ENCODE measurements around the gene BSG.
"Not testable (repeated sequence)": the region's sequence is repeated elsewhere in the genome, so short reads cannot be mapped to it uniquely, and the experiment has no call there.

Gene BSG

DNA sequence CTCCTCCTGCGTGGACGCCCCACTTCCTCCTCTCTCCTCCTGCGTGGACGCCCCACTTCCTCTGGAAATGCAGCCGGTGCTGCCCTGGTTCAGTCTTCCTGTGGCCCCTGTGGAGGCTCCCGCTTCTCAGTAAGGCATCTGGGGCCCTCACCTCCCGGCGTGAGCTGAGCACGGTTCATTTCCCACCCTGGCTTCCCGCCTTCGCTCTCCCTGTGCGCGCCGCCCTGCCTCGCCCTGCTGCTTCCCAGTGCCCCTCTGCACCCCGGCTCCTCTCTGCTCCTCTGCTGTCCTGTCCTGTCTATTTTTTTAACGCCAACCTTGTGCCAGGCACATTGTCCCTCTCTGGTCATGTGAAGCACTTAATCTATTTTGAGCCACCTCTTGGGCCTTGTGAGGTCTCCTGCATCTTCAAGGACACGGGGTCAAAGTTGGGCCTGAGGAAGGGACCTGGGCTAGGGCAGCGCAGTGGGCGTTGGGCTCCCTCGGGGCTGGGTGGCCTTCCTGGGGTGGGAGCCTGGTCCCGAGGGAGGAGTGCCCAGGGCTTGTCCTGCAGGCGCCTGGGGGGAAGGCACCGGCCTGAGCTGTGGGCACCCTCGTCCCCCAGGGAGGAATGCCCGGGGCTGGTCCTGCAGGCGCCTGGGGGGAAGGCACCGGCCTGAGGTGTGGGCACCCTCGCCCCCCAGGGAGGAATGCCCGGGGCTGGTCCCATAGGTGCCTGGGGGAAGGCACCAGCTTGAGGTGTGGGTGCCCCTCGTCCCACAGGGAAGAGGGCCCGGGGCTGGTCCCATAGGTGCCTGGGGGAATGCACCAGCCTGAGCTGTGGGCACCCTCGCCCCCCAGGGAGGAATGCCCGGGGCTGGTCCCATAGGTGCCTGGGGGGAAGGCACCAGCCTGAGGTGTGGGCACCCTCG, 30.2 kb downstream of the BSG start:
- DNase-seq (ENCODE audit: low read depth in 2 of 3, low spot score in 2 of 3), result no peak

DNA sequence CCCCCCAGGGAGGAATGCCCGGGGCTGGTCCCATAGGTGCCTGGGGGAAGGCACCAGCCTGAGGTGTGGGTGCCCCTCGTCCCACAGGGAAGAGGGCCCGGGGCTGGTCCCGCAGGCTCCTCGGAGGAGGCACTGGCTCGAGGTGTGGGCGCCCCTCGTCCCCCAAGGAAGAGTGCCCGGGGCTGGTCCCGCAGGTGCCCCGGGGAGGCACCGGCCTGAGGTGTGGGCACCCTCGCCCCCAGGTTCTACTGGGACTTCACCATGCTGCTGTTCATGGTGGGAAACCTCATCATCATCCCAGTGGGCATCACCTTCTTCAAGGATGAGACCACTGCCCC, 30.9 kb downstream of the BSG start:
- not testable (repeated sequence) for DNase-seq (ENCODE audit: low read depth in 2 of 3, low spot score in 2 of 3)

DNA sequence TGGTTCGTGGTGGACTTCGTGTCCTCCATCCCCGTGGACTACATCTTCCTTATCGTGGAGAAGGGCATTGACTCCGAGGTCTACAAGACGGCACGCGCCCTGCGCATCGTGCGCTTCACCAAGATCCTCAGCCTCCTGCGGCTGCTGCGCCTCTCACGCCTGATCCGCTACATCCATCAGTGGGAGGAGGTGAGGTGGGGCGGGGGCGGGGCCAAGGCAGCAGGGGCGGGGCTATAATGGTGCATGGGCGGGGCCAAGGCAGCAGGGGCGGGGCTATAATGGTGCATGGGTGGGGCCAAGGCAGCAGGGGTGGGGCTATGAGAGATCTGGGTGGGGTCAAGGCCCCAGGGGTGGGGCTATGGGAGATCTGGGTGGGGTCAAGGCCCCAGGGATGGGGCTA, 31.4 kb downstream of the BSG start:
- peak in 1 of 3 experiments; percentile 35 for DNase-seq (ENCODE audit: low read depth in 2 of 3, low spot score in 2 of 3)

DNA sequence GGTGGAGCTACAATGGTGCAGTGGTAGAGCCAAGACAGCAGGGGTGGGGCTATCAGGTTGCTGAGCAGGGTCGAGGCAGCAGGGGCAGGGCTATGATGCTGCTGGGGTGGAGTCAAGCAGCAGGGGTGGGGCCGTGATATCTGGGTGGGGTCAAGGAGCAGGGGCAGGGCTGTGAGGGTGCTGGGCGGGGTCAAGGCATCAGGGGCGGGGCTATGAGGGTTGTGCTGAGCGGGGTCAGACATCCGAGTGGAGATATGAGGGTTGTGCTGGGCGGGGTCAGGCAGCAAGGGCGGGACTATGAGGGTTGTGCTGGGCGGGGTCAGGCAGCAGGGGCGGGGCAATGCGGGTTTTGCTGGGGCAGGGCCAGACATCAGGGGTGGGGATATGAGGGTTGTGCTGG, 32.0 kb downstream of the BSG start:
- peak in 2 of 3 experiments; percentile 32 to 47 for DNase-seq (ENCODE audit: low read depth in 2 of 3, low spot score in 2 of 3)

DNA sequence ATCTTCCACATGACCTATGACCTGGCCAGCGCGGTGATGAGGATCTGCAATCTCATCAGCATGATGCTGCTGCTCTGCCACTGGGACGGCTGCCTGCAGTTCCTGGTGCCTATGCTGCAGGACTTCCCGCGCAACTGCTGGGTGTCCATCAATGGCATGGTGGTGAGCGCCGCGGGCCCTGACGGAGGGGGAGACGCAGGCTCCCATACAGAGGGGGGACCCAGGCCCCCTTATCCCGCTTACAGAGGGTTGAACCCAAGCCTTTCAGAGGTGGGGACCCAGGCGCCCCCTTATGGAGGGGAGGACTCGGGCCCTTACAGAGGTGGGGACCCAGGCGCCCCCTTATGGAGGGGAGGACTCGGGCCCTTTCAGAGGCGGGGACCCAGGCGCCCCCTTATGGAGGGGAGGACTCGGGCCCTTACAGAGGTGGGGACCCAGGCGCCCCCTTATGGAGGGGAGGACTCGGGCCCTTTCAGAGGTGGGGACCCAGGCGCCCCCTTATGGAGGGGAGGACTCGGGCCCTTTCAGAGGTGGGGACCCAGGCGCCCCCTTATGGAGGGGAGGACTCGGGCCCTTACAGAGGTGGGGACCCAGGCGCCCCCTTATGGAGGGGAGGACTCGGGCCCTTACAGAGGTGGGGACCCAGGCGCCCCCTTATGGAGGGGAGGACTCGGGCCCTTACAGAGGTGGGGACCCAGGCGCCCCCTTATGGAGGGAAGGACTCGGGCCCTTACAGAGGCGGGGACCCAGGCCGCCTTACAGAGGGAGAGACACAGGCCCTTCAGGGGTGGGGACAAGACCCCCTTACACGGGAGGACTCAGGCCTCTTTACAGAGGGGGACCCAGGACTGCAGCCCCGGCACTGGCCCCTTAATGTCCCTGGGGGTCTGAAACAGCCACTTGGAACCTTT, 32.9 kb downstream of the BSG start:
- peak in 2 of 3 experiments; percentile 20 to 31 for DNase-seq (ENCODE audit: low read depth in 2 of 3, low spot score in 2 of 3)

DNA sequence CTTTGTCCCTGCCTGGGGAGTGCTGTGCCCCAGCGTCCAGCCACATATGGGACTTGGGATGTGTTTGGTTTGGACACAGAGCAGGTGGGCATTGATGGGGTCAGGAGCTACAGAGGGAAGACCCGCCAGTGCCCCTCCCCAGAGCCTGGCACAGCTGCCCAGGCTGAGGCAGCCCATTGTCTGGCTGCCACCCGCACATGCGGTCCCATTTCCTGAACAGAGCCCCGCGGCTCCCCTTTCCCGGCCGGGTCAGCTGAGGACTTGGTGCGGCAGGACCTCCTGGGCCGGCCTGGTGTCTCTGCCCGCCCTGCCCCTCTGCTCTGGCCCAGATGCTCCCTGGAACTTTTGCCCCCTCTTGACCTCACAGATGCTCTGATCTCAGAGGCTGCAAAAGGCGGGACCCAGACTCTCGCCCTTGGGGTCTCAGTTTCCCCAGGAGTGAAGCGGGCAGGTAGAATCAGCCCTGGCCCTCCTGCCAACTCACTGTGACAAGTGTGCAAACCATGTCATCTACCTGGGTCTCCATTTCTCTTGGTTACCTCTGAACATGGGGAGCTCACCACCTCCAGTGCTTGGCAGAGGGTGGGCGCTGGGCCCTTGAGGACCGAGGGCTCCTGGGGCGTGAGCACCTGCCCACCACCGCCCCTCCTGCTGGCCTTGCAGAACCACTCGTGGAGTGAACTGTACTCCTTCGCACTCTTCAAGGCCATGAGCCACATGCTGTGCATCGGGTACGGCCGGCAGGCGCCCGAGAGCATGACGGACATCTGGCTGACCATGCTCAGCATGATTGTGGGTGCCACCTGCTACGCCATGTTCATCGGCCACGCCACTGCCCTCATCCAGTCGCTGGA, 35.1 kb downstream of the BSG start:
- DNase-seq (ENCODE audit: low read depth in 2 of 3, low spot score in 2 of 3), result no peak

DNA sequence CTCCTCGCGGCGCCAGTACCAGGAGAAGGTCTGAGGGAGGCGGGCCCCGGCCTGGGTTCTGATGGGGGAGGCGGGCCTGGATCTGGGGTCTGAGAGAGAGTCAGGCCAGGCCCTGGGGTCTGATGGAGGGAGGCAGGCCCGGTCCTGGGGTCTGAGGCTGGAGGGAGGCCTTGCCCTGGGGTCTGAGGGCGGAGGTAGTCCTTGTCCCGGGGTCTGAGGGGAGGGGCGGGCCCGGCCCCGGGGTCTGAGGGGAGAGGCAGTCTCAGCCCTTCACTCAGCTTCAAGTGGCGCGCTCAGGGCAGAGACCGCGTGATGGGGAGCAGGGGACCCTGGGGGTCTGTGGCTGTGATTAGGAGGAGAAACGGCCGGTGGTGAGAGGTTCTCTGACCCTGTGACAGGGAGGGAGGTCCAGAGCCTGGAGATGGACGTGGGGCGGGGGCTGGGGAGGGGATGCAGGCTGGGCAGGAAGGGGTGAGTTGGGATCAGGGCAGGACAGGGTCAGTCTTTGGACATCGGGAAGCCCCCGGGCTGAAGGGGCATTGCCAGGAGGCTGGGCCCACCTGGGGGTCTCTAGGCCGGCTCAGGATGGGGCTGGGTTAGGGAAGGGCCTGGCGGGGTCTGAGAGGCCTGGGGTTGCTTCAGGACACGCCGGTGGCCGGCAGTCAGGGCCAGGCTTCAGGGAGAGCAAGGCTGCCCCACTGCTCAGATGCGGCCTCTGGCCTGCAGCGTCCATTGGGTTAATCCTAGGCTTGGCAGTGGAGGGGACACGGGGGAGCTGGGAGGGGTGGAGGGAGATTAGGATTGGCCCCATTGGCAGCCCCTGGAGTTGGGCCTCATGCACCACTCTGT, 36.0 kb downstream of the BSG start:
- DNase-seq (ENCODE audit: low read depth in 2 of 3, low spot score in 2 of 3), result no peak

DNA sequence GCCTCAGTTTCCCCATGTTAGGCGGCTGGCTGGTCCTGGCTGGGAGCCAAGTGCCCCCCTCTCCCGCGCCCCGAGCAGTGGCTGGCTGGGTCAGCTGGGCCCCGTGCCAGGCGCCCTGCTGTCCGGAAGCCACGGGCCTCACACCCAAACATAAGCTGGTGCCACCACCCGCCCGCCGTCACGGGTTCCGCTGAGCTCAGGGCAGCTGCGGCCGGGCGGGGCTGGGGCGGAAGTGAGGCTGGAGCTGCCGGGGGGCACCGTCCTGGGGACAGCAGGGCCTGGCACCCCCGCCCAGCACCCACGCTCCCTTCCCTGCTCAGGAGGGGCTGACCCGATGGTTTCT, 36.6 kb downstream of the BSG start:
- no peak for DNase-seq (ENCODE audit: low read depth in 2 of 3, low spot score in 2 of 3)

DNA sequence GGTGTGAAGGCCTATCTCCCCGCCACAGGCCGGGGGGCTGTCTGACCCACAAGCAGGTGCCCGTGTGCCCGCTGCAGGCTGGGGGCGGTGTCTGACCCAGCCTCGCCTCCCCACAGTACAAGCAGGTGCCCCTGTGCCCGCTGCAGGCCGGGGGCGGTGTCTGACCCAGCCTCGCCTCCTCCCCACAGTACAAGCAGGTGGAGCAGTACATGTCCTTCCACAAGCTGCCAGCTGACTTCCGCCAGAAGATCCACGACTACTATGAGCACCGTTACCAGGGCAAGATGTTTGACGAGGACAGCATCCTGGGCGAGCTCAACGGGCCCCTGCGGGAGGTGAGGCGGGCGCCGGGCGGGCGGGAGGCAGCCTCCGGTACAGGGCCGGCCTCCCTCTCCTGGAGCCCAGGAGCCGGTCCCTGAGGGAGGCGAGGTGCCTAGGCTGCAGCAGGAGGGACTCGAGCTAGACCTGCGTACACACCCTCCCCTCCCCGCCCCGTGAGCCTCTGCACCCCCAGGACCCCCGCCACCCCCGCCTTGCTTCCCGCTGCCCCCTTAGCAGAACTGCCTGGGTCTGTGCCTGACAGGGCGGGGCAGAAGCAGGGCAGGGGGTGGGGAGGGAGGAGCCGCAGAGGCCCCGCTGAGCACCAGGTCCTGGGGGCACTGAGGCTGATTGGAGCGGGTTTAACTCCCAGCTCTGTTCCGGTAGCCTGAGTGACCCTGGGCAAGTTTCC, 37.8 kb downstream of the BSG start:
- no peak for DNase-seq (ENCODE audit: low read depth in 2 of 3, low spot score in 2 of 3)

DNA sequence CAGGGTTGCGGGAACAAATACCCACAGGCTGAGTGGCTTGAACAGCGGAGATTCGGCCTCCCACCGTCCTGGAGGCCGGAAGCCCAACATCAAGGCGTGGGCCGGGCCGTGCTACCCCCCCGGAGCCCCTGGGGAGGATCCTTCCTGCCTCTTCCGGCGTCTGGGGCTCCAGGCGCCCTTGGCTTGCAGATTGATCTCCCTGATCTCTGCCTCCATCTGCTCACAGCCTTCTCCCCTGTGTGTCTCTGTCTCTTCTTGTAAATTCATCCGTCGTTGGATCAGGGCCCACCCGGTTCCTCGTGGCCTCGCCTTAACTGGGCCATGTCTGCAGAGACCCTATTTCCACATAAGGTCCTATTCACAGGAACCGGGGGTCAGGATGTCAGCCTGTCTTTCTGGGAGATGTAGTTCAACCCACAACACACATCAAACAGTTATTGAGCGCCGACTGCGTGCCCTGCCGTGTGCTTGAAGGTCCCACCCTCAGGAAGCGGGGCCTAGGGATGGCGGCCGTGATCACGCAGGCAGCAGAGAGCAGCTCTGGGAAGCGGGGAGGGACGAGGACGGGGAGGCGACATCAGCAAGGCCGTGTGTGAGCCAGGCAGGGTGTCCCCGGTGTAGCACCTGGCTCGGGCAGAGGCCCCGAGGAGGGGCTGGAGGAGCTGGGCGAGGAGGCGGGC, 38.5 kb downstream of the BSG start:
- peak in 2 of 3 experiments; percentile 39 to 44 for DNase-seq (ENCODE audit: low read depth in 2 of 3, low spot score in 2 of 3)

DNA sequence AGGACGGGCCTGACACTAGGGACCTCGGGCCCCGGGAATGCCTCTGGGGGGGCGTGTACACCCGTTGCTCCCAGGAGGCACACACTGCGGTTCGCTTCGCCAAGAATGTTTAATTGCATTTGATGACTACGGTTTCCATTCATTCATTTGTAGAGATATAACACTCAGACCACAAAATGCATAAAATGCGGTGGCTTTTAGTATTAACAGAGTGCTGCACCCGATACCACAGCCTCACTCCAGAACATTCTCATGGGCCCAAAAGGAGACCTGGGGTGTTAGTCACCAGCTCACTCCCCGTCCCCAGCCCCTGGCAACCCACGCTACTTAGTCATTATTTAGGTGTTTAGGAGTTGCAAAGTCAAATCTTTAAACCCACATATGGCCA, 39.1 kb downstream of the BSG start:
- peak in 2 of 3 experiments; percentile 38 to 56 for DNase-seq (ENCODE audit: low read depth in 2 of 3, low spot score in 2 of 3)

DNA sequence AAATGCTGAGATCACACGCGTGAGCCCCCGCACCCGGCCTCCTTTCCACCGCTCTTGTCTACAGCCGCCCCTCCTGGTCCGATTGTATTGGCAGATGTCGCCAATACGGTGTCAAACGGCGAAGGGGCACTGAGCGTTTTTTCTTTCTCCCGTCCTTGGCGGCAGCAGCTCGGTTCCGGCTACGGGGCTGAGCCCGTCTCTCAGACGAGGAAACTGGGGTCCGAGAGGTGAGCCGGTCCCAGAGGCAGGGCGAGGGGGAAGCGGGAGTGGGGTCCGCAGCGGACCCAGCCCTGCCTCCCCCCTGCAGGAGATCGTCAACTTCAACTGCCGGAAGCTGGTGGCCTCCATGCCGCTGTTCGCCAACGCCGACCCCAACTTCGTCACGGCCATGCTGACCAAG, 40.5 kb downstream of the BSG start:
- no peak for DNase-seq (ENCODE audit: low read depth in 2 of 3, low spot score in 2 of 3)

DNA sequence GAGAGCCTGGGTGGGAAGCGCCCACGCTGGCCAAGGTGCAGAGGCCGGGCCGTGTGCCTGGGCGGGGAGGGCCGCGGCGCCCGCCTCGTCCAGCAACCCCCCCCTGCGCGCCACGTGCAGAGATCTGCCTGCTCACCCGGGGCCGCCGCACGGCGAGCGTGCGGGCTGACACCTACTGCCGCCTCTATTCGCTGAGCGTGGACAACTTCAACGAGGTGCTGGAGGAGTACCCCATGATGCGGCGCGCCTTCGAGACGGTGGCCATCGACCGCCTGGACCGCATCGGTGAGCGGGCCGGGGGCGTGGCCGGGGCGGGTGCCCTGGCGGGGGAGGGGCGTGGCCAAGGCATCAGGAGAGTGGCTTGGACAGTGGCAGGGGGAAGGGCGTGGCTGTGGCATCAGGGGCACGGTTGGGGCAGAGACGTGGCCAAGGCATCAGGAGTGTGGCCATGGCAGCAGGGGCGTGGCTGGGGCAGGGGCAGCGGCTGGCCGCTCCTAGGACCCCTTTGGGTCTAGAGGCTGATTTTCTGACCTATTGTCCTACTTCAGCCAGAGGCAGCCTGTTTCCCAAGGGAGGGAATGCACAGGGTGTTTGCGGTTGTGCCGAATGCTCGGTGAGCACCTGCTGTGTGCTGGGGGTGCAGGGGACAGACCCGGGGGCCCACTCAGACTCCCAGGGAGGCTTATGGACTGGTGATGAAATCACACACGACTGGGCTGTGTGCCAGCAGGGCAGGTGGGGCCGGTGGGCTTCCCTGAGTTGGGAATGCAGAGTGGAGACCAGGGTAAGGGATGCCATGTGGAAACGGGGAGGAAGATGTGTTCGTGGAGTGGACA, 41.6 kb downstream of the BSG start:
- no peak for DNase-seq (ENCODE audit: low read depth in 2 of 3, low spot score in 2 of 3)

DNA sequence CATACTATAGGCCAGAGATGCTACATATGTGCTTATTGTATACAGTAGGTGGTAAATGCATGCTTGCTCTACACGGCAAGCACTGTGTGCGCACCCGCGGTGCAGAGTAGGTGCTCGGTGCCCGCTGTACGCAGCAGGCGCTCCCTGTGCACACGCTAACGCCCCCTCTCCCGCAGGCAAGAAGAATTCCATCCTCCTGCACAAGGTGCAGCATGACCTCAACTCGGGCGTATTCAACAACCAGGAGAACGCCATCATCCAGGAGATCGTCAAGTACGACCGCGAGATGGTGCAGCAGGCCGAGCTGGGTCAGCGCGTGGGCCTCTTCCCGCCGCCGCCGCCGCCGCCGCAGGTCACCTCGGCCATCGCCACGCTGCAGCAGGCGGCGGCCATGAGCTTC, 43.2 kb downstream of the BSG start:
- no peak for DNase-seq (ENCODE audit: low read depth in 2 of 3, low spot score in 2 of 3)

DNA sequence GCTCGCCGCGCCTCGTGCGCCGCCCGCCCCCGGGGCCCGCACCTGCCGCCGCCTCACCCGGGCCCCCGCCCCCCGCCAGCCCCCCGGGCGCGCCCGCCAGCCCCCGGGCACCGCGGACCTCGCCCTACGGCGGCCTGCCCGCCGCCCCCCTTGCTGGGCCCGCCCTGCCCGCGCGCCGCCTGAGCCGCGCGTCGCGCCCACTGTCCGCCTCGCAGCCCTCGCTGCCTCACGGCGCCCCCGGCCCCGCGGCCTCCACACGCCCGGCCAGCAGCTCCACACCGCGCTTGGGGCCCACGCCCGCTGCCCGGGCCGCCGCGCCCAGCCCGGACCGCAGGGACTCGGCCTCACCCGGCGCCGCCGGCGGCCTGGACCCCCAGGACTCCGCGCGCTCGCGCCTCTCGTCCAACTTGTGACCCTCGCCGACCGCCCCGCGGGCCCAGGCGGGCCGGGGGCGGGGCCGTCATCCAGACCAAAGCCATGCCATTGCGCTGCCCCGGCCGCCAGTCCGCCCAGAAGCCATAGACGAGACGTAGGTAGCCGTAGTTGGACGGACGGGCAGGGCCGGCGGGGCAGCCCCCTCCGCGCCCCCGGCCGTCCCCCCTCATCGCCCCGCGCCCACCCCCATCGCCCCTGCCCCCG, 43.8 kb downstream of the BSG start:
- DNase-seq (ENCODE audit: low read depth in 2 of 3, low spot score in 2 of 3), result no peak

DNA sequence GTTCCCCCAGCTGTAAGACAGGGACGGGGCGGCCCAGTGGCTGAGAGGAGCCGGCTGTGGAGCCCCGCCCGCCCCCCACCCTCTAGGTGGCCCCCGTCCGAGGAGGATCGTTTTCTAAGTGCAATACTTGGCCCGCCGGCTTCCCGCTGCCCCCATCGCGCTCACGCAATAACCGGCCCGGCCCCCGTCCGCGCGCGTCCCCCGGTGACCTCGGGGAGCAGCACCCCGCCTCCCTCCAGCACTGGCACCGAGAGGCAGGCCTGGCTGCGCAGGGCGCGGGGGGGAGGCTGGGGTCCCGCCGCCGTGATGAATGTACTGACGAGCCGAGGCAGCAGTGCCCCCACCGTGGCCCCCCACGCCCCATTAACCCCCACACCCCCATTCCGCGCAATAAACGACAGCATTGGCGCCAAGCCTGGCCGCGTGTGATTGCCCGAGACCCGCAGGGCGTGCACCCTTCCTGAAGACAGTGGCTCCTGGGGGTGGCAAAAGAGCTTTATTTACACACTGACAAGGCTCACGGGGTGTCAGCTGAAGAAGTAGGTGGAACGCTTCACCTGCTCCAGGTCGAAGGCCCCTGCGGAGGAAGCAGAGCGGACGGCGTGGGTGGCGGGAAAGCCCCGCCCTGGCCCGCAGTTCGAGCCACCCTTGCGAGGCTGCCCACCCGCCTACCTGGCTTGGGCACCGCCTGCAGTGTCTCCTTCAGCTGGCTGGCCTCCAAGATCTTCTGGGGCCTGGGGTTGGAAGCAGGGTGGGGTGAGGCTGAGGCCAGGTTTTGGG, 44.5 kb downstream of the BSG start:
- DNase-seq (ENCODE audit: low read depth in 2 of 3, low spot score in 2 of 3), result no peak

Measured in activated CD8-positive, alpha-beta memory T cell treated with anti-CD3 and anti-CD28 coated beads for 48 hours (primary cell).